Measurements from ENCODE around the gene INSL3.
"Not testable (repeated sequence)": the region's sequence is repeated elsewhere in the genome, so short reads cannot be mapped to it uniquely, and the experiment has no call there.

INSL3 gene

DNA sequence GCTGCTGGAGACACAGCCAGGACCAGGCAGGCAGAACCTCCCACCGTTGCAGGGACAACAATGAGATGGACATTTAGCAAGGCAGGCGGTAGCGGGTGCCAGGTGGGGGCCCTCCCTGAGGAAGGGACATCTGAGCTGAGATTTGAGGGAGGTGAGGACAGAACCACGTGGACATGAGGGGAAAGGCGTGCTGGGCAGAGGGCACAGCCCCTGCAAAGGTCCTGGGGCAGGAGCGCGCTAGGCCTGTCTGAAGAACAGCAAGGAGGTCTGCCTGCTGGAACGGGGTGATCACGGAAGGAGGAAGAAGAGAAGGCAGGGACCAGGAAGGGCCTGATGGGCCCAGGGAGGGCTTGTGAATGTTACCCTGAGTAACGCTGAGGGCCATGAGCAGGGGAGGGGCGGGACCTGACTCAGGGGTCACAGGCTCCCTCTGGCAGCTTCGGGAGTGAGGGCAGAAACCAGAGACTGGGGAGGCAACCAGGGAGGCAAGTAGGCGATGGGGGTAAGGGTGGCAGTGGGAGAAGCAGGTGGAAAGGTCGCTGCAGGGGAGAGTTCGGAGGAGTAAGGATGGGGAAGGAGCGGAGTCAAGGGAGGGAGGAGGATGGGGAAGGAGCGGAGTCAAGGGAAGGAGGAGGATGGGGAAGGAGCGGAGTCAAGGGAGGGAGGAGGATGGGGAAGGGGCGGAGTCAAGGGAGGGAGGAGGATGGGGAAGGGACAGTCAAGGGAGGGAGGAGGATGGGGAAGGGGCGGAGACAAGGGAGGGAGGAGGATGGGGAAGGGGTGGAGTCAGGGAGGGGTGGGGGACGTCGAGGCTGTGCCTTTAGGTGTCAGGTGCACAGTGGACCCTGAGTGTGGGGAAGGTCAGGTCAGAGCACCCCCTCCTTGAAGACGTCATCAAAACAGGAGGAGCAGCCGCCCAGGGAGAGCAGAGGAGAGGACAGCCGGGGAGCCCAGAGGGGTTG, 42.1 kb downstream of the INSL3 start:
- TF ChIP-seq, protein P1, sequence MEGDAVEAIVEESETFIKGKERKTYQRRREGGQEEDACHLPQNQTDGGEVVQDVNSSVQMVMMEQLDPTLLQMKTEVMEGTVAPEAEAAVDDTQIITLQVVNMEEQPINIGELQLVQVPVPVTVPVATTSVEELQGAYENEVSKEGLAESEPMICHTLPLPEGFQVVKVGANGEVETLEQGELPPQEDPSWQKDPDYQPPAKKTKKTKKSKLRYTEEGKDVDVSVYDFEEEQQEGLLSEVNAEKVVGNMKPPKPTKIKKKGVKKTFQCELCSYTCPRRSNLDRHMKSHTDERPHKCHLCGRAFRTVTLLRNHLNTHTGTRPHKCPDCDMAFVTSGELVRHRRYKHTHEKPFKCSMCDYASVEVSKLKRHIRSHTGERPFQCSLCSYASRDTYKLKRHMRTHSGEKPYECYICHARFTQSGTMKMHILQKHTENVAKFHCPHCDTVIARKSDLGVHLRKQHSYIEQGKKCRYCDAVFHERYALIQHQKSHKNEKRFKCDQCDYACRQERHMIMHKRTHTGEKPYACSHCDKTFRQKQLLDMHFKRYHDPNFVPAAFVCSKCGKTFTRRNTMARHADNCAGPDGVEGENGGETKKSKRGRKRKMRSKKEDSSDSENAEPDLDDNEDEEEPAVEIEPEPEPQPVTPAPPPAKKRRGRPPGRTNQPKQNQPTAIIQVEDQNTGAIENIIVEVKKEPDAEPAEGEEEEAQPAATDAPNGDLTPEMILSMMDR (IDR thresholded peaks at IDR 0.05; ENCODE audit: insufficient read depth, low read depth, low read length, missing control alignments), result no peak
- DNase-seq (ENCODE audit: low read depth), result no peak
- no peak overlapping the region for H3K4me3 ChIP-seq (ENCODE audit: low read depth, low read length)

DNA sequence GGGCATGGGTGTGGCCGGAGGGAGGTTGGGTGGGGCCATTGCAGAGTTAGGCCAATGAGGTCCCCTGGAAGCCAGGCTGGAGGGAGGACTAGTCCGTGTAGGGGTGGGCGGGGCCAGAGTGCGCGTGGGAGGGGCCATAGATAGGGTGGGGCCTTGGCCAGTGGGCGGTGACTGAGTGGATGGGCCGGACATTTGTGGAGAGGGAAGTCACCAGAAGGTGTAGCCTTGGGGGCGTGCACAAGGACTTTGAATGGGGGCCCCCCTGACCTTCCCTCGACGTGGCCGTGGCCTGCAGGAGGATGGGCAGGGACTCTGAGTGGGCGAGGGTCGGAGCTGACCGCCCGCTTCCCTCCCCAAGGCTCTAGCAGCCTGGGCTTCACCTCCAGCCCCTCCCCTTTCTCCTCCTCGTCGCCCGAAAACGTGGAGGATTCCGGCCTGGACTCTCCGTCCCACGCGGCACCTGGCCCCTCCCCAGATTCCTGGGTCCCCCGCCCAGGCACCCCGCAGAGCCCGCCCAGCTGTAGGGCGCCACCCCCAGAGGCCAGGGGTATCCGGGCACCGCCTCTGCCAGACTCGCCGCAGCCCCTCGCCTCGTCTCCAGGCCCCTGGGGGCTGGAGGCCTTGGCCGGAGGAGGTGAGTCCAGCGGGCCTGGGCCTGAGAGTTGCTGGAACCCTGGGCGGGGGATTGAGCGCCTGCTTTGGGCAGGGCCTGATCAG, 42.9 kb downstream of the INSL3 start:
- TF ChIP-seq, protein P1 (IDR thresholded peaks at IDR 0.05; ENCODE audit: insufficient read depth, low read depth, low read length, missing control alignments), result no peak
- peak; percentile 78 for DNase-seq (ENCODE audit: low read depth)
- no peak overlapping the region for H3K4me3 ChIP-seq (ENCODE audit: low read depth, low read length)

GRCh38 chr19:17777840-17778239, 43.5 kb downstream of the INSL3 start:
- H3K4me3 ChIP-seq (ENCODE audit: low read depth, low read length); DNase-seq (ENCODE audit: low read depth): not testable (repeated sequence)

- no peak overlapping the region; the same call in 1 of the 2 replicates for H3K4me3 ChIP-seq (ENCODE audit: low read depth, low read length)
- peak; percentile 92 for DNase-seq (ENCODE audit: low read depth)
These were observed 45.1 kb downstream of the INSL3 start for GRCh38 chr19:17775991-17776803.

GRCh38 chr19:17775245-17775927, 45.9 kb downstream of the INSL3 start:
- H3K4me3 ChIP-seq (ENCODE audit: low read depth, low read length), result no peak overlapping the region
- TF ChIP-seq, protein P1 (IDR thresholded peaks at IDR 0.05; ENCODE audit: insufficient read depth, low read depth, low read length, missing control alignments), result peak; percentile 60
- DNase-seq (ENCODE audit: low read depth), result no peak

More at GRCh38 chr19:17775991-17776803, 45.1 kb downstream of the INSL3 start:
- TF ChIP-seq, protein P1 (IDR thresholded peaks at IDR 0.05; ENCODE audit: insufficient read depth, low read depth, low read length, missing control alignments), result no peak

DNA sequence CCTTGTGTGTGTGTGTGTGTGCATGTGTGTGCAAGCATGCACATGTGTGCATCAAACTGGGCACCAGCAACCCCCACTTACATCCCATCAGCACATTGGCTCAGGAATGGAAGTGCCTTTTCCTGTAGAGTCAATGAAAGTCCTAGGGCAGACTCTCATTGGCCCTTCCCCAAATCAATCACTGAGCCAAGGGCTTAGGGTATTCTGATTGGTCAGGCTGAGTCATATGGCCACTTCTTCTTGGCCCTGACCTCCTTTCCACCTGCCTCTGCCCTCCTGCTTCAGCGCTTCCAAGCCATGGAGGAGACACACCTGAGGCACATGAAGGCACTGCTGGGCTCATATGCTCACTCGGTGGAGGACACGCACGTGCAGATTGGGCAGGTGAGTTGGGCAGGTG, 49.1 kb downstream of the INSL3 start:
- TF ChIP-seq, protein P1 (IDR thresholded peaks at IDR 0.05; ENCODE audit: insufficient read depth, low read depth, low read length, missing control alignments), result no peak
- no peak overlapping the region for H3K4me3 ChIP-seq (ENCODE audit: low read depth, low read length)
- DNase-seq (ENCODE audit: low read depth), result peak; percentile 69

All from GM12865 (cell line).